Activated CD4-positive, alpha-beta T cell treated with anti-CD3 and anti-CD28 coated beads, Interleukin-2, amount 50 U/mL, for 1 hour (primary cell): ENCODE measurements around the gene FGF13.

Experiments
- DNase-seq: peaks from one replicate; pipeline ENCODE4 v3.0.0-alpha.2; 2020

The FGF13 gene

DNA sequence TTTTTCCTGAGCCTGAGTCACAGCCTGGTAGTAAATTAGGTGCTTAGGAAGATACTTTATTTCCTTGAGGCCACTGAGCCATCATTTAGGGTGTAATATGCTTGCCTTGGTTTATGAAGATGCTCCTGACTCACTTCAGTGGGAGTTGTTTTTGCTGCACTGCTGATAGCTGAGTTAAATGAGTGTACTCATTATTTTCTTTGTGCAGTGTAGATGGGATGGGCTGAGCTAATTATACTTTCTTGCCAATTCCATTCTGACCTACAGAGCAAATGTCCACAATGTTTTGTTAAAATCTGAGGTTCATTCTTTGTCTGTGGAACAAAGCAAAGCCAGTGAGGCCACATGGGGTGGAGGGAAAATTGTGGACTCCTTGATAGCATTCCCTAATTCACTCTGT is 60.0 kb downstream of the FGF13 start:
- DNase-seq, result no peak

DNA sequence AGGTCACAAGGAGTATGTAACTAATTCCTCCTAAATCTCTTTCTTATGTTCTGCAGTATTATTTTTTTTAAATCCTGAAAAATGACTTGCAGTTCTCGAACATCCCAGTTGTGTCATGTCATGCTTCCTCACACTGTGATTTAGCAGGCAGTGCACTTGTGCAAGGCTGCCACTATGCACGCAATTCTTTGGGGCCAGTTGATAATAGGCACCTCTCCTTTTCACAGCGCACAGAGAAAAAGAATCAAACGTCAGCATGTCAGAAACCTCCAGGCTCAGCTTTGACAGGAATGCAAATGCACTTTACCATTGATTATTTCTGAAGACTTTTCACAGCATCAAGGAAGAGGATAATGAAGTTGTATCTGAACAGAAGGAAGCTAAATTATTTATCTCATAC is 62.9 kb downstream of the FGF13 start:
- no peak for DNase-seq

DNA sequence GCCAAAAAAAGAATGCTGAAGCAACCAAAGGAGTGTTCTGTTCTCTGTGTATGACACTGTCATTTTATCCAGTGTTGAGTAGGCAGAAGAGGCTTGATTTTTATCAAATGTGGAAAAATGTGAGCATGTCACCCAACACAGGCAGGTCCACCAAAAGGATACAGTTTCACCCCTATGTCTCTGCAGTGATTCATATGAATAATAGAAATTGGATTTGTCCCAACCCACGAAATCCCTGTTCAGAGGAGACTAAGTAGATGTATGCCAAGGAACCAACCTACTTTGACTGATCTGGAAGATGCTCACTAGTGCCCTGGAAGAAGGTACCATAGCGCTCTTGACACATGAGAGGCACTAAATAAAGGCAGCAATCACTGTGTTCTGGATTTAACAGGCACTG is 72.5 kb downstream of the FGF13 start:
- no peak for DNase-seq
